A549 (cell line): ENCODE results near the gene IGHMBP2.

ENCODE experiments used
- CBX8 ChIP-seq: fragments of 200-600 bp; sonication (generic); IDR thresholded peaks from 2 replicates; pipeline ENCODE4 v1.6.1; 2016
- EP300 ChIP-seq, 2 experiments: fragments of >200 bp; sonication (Bioruptor Twin); formaldehyde crosslinking; IDR thresholded peaks; 2 replicates in 1 of 2; 3 replicates in 1 of 2; pipeline ENCODE4 v1.6.1; 2016 to 2017
- MAX ChIP-seq: IDR thresholded peaks from 2 replicates; pipeline ENCODE4 v1.6.1; 2012
- TF ChIP-seq, protein P1 (sequence below): IDR thresholded peaks from 2 replicates; pipeline ENCODE4 v1.6.1; 2012; ENCODE audit warnings: low read depth, borderline replicate concordance

DNA sequence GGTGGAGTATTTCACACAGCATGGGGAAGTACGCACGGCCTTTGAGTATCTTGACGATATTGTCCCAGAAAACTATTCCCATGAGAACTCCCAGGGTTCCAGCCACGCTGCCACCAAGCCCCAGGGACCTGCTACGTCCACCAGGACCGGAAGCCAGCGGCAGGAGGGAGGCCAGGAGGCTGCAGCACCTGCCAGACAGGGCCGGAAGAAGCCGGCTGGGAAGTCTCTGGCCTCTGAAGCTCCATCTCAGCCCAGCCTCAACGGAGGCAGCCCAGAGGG lies 32.6 kb downstream of the IGHMBP2 start:
- no peak for TF ChIP-seq CBX8
- no peak for TF ChIP-seq EP300 (IDR thresholded peaks at IDR 0.05)
- TF ChIP-seq, protein P1, sequence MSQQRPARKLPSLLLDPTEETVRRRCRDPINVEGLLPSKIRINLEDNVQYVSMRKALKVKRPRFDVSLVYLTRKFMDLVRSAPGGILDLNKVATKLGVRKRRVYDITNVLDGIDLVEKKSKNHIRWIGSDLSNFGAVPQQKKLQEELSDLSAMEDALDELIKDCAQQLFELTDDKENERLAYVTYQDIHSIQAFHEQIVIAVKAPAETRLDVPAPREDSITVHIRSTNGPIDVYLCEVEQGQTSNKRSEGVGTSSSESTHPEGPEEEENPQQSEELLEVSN: no peak
- TF ChIP-seq MAX: no peak
